Stomach (tissue), 9 donors: ENCODE results near the gene MINDY3. TPM values are rescaled to one million over a fixed set of nuclear protein-coding genes. Genes with fewer than 3 reads are reported as not detected.

ENCODE experiments used
- DNase-seq, 2 donors: peaks; one replicate each; pipeline versions ENCODE4 v3.0.0 to v3.0.0-alpha.2; 2013 to 2019
- H3K27ac ChIP-seq, 5 donors: fragments of 200-600 bp in 4 of 5; sonication (generic) in 4 of 5; one replicate each; pipeline ENCODE4 v1.5.1; 2013 to 2019; ENCODE audit warnings: mild to moderate bottlenecking in 1 of 5, moderate library complexity in 1 of 5
- H3K27me3 ChIP-seq, 3 donors: fragments of 200-600 bp; sonication (generic); one replicate each; pipeline ENCODE4 v1.5.1; 2017 to 2019; ENCODE audit warnings: mixed run types in 1 of 3
- H3K36me3 ChIP-seq, 4 donors: fragments of 200-600 bp; sonication (generic); 1 replicate in 3 of 4; 2 replicates in 1 of 4; pipeline ENCODE4 v1.5.1; 2016 to 2019
- H3K4me1 ChIP-seq, 4 donors: fragments of 200-600 bp; sonication (generic); one replicate each; pipeline ENCODE4 v1.5.1; 2016 to 2019
- H3K4me3 ChIP-seq, 4 donors: fragments of 200-600 bp; sonication (generic) in 3 of 4; one replicate each; pipeline ENCODE4 v1.5.1; 2016 to 2019; ENCODE audit warnings: mild to moderate bottlenecking in 1 of 4
- H3K9me3 ChIP-seq, 4 donors: fragments of 200-600 bp; sonication (generic); one replicate each; pipeline ENCODE4 v1.5.1; 2016 to 2019
- EP300 ChIP-seq: sonication (generic); formaldehyde crosslinking; IDR thresholded peaks from one replicate; pipeline ENCODE4 v1.6.1; 2017; ENCODE audit warnings: antibody characterized with exemption
- POLR2A ChIP-seq, 4 donors: fragments of 450-650 bp; IDR thresholded peaks; one replicate each; pipeline ENCODE4 v1.6.1; 2016; ENCODE audit warnings: antibody characterized with exemption in 4 of 4, control low read depth in 2 of 4, mild to moderate bottlenecking in 1 of 4, moderate library complexity in 1 of 4
- POLR2AphosphoS5 ChIP-seq, 3 donors: sonication (generic); formaldehyde crosslinking; IDR thresholded peaks; one replicate each; pipeline ENCODE4 v1.6.1; 2016; ENCODE audit warnings: antibody characterized with exemption in 3 of 3
- WGBS, 5 donors: extraction: QIAGEN DNeasy Blood & Tissue Kit in 3 of 5; methylation state at CpG; one replicate each; pipeline versions ENCODE4 v1.1.5 to v1.1.7; 2013 to 2018; 5-methylcytosine and 5-hydroxymethylcytosine counted together
- intact Hi-C: fragments of 100-400 bp; cut with DNase I; formaldehyde crosslinking; loops from one replicate; pipeline ENCODE4 v1.15.1; 2023; ENCODE audit warnings: low total_unique reads
- polyA plus RNA-seq, 3 donors: library from polyadenylated mRNA; stranded (reverse); fragments of 200-250 nt; gene quantifications; one replicate each; pipeline ENCODE4 v1.2.3, GENCODE V29; 2013
- total RNA-seq, 5 donors: library from RNA; depleted of rRNA; stranded (reverse); fragments of >200 nt; gene quantifications; one replicate each; pipeline versions ENCODE4 v1.1.0 to v1.2.3, GENCODE V29; 2014 to 2016
- TF ChIP-seq, protein P1 (sequence below), 7 experiments: fragments of 450-650 bp in 4 of 7; fragments of 200-600 bp in 3 of 7; sonication (generic) in 3 of 7; IDR thresholded peaks; one replicate each; pipeline ENCODE4 v1.5.1; 2016 to 2019; ENCODE audit warnings: antibody characterized with exemption in 7 of 7, control low read depth in 2 of 7, mild to moderate bottlenecking in 1 of 7
- donor health status: healthy with polysubstance abuse.
- donor health status: Bipolar disorder and iron deficiency.
- donor health status: healthy.

MINDY3 gene
- total and polyA plus RNA-seq, 8 donors: 7.6 to 55.4 (median 17.6) TPM

GRCh38 chr10:15795036-15795792 is 65.1 kb downstream of the MINDY3 start:
- Histone ChIP-seq H3K4me3 (no peak overlapping the region), H3K27ac (no peak overlapping the region), H3K27me3 (no peaks in the 10 kb centered on the region), H3K9me3 (no peaks in the 10 kb centered on the region), H3K4me1 (peaks cover 0 to 20% (median 10%) of the 10 kb centered on the region in 4 donors), H3K36me3 (peaks cover 0 to 15% (median 13%) of the 10 kb centered on the region in 4 donors)
- intact Hi-C loops: no loop called here
- TF ChIP-seq, protein P1, sequence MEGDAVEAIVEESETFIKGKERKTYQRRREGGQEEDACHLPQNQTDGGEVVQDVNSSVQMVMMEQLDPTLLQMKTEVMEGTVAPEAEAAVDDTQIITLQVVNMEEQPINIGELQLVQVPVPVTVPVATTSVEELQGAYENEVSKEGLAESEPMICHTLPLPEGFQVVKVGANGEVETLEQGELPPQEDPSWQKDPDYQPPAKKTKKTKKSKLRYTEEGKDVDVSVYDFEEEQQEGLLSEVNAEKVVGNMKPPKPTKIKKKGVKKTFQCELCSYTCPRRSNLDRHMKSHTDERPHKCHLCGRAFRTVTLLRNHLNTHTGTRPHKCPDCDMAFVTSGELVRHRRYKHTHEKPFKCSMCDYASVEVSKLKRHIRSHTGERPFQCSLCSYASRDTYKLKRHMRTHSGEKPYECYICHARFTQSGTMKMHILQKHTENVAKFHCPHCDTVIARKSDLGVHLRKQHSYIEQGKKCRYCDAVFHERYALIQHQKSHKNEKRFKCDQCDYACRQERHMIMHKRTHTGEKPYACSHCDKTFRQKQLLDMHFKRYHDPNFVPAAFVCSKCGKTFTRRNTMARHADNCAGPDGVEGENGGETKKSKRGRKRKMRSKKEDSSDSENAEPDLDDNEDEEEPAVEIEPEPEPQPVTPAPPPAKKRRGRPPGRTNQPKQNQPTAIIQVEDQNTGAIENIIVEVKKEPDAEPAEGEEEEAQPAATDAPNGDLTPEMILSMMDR (IDR thresholded peaks at IDR 0.05): no peak
- TF ChIP-seq EP300: no peak
- no peak for TF ChIP-seq POLR2AphosphoS5 (IDR thresholded peaks at IDR 0.05)
- no peak for TF ChIP-seq POLR2A (IDR thresholded peaks at IDR 0.05)
- WGBS, 5 donors: 73 to 82% (median 80%) methylated on average over 7 of the region's 7 CpGs
- DNase-seq: no peak

- no peak for TF ChIP-seq POLR2A (IDR thresholded peaks at IDR 0.05)
- TF ChIP-seq POLR2AphosphoS5 (IDR thresholded peaks at IDR 0.05): no peak
- TF ChIP-seq EP300: no peak
- TF ChIP-seq, protein P1 (IDR thresholded peaks at IDR 0.05): no peak
- no peak overlapping the region for H3K4me3 ChIP-seq
- intact Hi-C loops: no loop called here
- no peaks in the 10 kb centered on the region for H3K27me3 ChIP-seq
- H3K4me1 ChIP-seq: peaks cover 0 to 26% (median 12%) of the 10 kb centered on the region in 4 donors
- H3K36me3 ChIP-seq: peaks cover 0 to 13% (median 11%) of the 10 kb centered on the region in 4 donors
- H3K27ac ChIP-seq: no peak overlapping the region
- H3K9me3 ChIP-seq: no peaks in the 10 kb centered on the region
- DNase-seq: no peak
These were observed 65.7 kb downstream of the MINDY3 start for GRCh38 chr10:15794569-15794968.

- H3K4me1 ChIP-seq: peaks cover 0 to 27% (median 12%) of the 10 kb centered on the region in 4 donors
- H3K27me3 ChIP-seq: no peaks in the 10 kb centered on the region
- no peaks in the 10 kb centered on the region for H3K9me3 ChIP-seq
- no peak for DNase-seq
- no peak overlapping the region for H3K4me3 ChIP-seq
- 89 to 93% (median 91%) methylated on average over 5 of the region's 5 CpGs for WGBS, 5 donors
- intact Hi-C loops: no loop called here
- TF ChIP-seq EP300 (no peak), POLR2A (IDR thresholded peaks at IDR 0.05) (no peak), POLR2AphosphoS5 (IDR thresholded peaks at IDR 0.05) (no peak)
- TF ChIP-seq, protein P1 (IDR thresholded peaks at IDR 0.05): no peak
- peak overlapping the region in 1 of 5 donors; percentile 77 for H3K27ac ChIP-seq
- peaks cover 0 to 17% (median 12%) of the 10 kb centered on the region in 4 donors for H3K36me3 ChIP-seq
These were observed 66.6 kb downstream of the MINDY3 start for GRCh38 chr10:15793664-15794063.

GRCh38 chr10:15792777-15793176 is 67.5 kb downstream of the MINDY3 start:
- intact Hi-C loops: no loop called here
- TF ChIP-seq POLR2A (IDR thresholded peaks at IDR 0.05): no peak
- TF ChIP-seq POLR2AphosphoS5 (IDR thresholded peaks at IDR 0.05): no peak
- no peak for TF ChIP-seq EP300
- TF ChIP-seq, protein P1 (IDR thresholded peaks at IDR 0.05): no peak
- DNase-seq: no peak
- no peaks in the 10 kb centered on the region for H3K27me3 ChIP-seq
- no peak overlapping the region for H3K4me3 ChIP-seq
- peaks cover 0 to 25% (median 17%) of the 10 kb centered on the region in 4 donors for H3K36me3 ChIP-seq
- H3K27ac ChIP-seq: peak overlapping the region in 2 of 5 donors; percentile 67 to 77
- peaks cover 0 to 27% (median 12%) of the 10 kb centered on the region in 4 donors for H3K4me1 ChIP-seq
- 90 to 98% (median 97%) methylated on average over 4 of the region's 4 CpGs for WGBS, 5 donors
- H3K9me3 ChIP-seq: no peaks in the 10 kb centered on the region
